ENCODE measurements around the gene LRRC59.

GRCh38 chr17:50370052-50370451 is 27.3 kb downstream of the LRRC59 start:
- TF ChIP-seq EZH2 (IDR thresholded peaks at IDR 0.05) = no peak
- TF ChIP-seq POLR2AphosphoS5 (IDR thresholded peaks at IDR 0.05; ENCODE audit: borderline replicate concordance, low read depth, low read length) = no peak
- TF ChIP-seq FOXP2 (optimal IDR thresholded peaks at IDR 0.05; ENCODE audit: control extremely low read depth, extremely low read length, insufficient read depth) = no peak
